Aorta (tissue), 5 donors: ENCODE measurements around the gene SLC25A33. TPM values are rescaled to one million over a fixed set of nuclear protein-coding genes. Genes with fewer than 3 reads are reported as not detected.
A peak's percentile ranks its signal among the peaks of the same experiment; 100 is the strongest.

Experiments
- ATAC-seq: fragments of 200-7000 bp; cut with Tn5 transposase; one replicate; pipeline ENCODE4 v1.9.1; 2022; ENCODE audit warnings: moderate library complexity; ENCODE audit not compliant: low FRiP score
- DNase-seq, 2 donors: peaks; one replicate each; pipeline ENCODE4 v3.0.0-alpha.2; 2020
- H3K27ac ChIP-seq, 2 donors: one replicate each; pipeline ENCODE4 v1.5.1; 2013; ENCODE audit warnings: low read length in 2 of 2, mild to moderate bottlenecking in 2 of 2, moderate library complexity in 2 of 2, control low read depth in 1 of 2, inconsistent platforms in 1 of 2, low read depth in 1 of 2
- H3K27me3 ChIP-seq, 2 donors: one replicate each; pipeline ENCODE4 v1.6.1; 2013; ENCODE audit warnings: control low read depth in 1 of 2, low read length in 1 of 2, mild to moderate bottlenecking in 1 of 2, moderate library complexity in 1 of 2; ENCODE audit not compliant: insufficient read depth in 2 of 2, control insufficient read depth in 1 of 2
- H3K36me3 ChIP-seq, 2 donors: one replicate each; pipeline ENCODE4 v1.6.1; 2013; ENCODE audit warnings: control low read depth in 1 of 2, low read length in 1 of 2, mild to moderate bottlenecking in 1 of 2; ENCODE audit not compliant: insufficient read depth in 2 of 2, control insufficient read depth in 1 of 2
- H3K4me1 ChIP-seq, 2 donors: one replicate each; pipeline ENCODE4 v1.6.1; 2013; ENCODE audit warnings: low read length in 2 of 2, control low read depth in 1 of 2, mild to moderate bottlenecking in 1 of 2, moderate library complexity in 1 of 2; ENCODE audit not compliant: insufficient read depth in 2 of 2, control insufficient read depth in 1 of 2
- H3K4me3 ChIP-seq, 2 donors: one replicate each; pipeline ENCODE4 v1.5.1; 2013; ENCODE audit warnings: low read length in 2 of 2, control low read depth in 1 of 2, mild to moderate bottlenecking in 1 of 2
- H3K9me3 ChIP-seq: one replicate; pipeline ENCODE4 v1.6.1; 2013; ENCODE audit warnings: mild to moderate bottlenecking, low read length; ENCODE audit not compliant: control insufficient read depth
- WGBS, 2 donors: extraction: QIAGEN DNeasy Blood & Tissue Kit; methylation state at CpG; one replicate each; pipeline ENCODE4 v1.1.7; 2013; 5-methylcytosine and 5-hydroxymethylcytosine counted together
- intact Hi-C, 2 donors: fragments of 100-400 bp; cut with DNase I; formaldehyde crosslinking; loops; one replicate each; pipeline versions ENCODE4 v1.14.2 to v1.15.0; 2022
- polyA plus RNA-seq, 2 donors: library from polyadenylated mRNA; stranded (reverse); fragments of 200-250 nt; gene quantifications; one replicate each; pipeline ENCODE4 v1.2.3, GENCODE V29; 2013
- total RNA-seq, 2 donors: library from RNA; stranded (reverse); fragmentation: NEBNext Ultra II Directional; extraction: Animal tissue kit (Norgen Biotek cat#: 25700); gene quantifications; one replicate each; pipeline ENCODE4 v1.2.1, GENCODE V29; 2021
- donor health status: healthy with polysubstance abuse.
- donor health status: Bipolar disorder and iron deficiency.
- donor health status: DM: no; HTN: no; CAD: no.
- donor health status: DM: no; HTN: no; CAD: no.
- donor health status: DM: yes; HTN: yes; CAD: no.

The SLC25A33 gene
- total and polyA plus RNA-seq, 4 donors = 1.5 to 3.0 (median 2.1) TPM

DNA sequence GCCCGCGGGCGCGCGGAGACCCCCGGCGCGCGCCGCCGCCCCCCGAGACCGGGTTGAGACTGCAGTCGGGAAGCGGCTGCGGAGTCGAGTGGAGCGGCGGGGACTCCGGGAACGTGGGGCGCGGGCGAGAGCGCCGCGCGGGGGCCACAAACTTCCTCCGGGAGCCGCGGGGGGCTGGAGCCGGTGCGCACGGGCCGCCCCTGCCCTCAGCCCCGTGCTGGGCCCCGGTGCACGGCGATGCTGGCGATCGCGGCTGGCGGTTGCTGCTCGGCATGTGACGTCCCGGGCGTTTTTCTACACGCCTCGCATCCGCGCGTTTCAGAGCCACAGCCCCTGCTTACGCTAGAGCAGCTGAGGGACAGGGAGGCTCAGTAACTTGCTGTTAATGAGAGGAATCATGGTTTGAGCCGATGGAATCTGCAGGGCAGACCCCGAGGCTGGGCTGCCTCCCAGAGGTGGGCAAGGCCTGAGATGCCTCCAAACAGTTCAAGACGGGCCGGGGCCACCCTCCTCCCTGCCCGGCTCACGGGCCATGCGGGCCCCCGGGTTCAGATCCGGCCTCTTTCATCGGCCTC lies 50.0 kb downstream of the SLC25A33 start:
- Histone ChIP-seq H3K27ac (no peak overlapping the region), H3K4me3 (peak overlapping the region; percentile 80 to 87), H3K27me3 (no peaks in the 10 kb centered on the region), H3K9me3 (no peaks in the 10 kb centered on the region), H3K36me3 (no peaks in the 10 kb centered on the region), H3K4me1 (no peaks in the 10 kb centered on the region)
- DNase-seq (peak; percentile 64 to 80), ATAC-seq (peak; percentile 4)
- intact Hi-C loops = loop anchor here in 1 of 2 donors (10.0 kb wide), 1 partner anchor 1106 kb away; no protein-coding TSS in a partner anchor
- 1% methylated on average over 57 to 63 of the region's 63 CpGs for WGBS, 2 donors

- Histone ChIP-seq H3K27ac (no peak overlapping the region), H3K4me3 (no peak overlapping the region), H3K36me3 (no peaks in the 10 kb centered on the region), H3K4me1 (no peaks in the 10 kb centered on the region), H3K9me3 (no peaks in the 10 kb centered on the region), H3K27me3 (no peaks in the 10 kb centered on the region)
- intact Hi-C loops = loop anchor here in 1 of 2 donors (10.0 kb wide), 1 partner anchor 1105 kb away; no protein-coding TSS in a partner anchor
- DNase-seq (peak in 1 of 2 donors; percentile 47), ATAC-seq (no peak)
- 33 to 37% methylated on average over 6 of the region's 6 CpGs for WGBS, 2 donors
Measured at GRCh38 chr1:9589719-9590157, 50.5 kb downstream of the SLC25A33 start.

GRCh38 chr1:9590201-9590600 lies 50.9 kb downstream of the SLC25A33 start:
- Histone ChIP-seq H3K4me3 (no peak overlapping the region), H3K4me1 (no peaks in the 10 kb centered on the region), H3K36me3 (no peaks in the 10 kb centered on the region), H3K27ac (no peak overlapping the region), H3K9me3 (no peaks in the 10 kb centered on the region), H3K27me3 (no peaks in the 10 kb centered on the region)
- DNase-seq (no peak), ATAC-seq (no peak)
- intact Hi-C loops = no loop called here
- 72 to 77% methylated on average over 7 of the region's 7 CpGs for WGBS, 2 donors

GRCh38 chr1:9590945-9591668 lies 51.8 kb downstream of the SLC25A33 start:
- intact Hi-C loops = no loop called here
- Histone ChIP-seq H3K36me3 (no peaks in the 10 kb centered on the region), H3K9me3 (no peaks in the 10 kb centered on the region), H3K4me3 (no peak overlapping the region), H3K4me1 (no peaks in the 10 kb centered on the region), H3K27ac (no peak overlapping the region), H3K27me3 (no peaks in the 10 kb centered on the region)
- DNase-seq (peak; percentile 50 to 73), ATAC-seq (no peak)
- WGBS, 2 donors = 89 to 94% methylated on average over 19 of the region's 19 CpGs

DNA sequence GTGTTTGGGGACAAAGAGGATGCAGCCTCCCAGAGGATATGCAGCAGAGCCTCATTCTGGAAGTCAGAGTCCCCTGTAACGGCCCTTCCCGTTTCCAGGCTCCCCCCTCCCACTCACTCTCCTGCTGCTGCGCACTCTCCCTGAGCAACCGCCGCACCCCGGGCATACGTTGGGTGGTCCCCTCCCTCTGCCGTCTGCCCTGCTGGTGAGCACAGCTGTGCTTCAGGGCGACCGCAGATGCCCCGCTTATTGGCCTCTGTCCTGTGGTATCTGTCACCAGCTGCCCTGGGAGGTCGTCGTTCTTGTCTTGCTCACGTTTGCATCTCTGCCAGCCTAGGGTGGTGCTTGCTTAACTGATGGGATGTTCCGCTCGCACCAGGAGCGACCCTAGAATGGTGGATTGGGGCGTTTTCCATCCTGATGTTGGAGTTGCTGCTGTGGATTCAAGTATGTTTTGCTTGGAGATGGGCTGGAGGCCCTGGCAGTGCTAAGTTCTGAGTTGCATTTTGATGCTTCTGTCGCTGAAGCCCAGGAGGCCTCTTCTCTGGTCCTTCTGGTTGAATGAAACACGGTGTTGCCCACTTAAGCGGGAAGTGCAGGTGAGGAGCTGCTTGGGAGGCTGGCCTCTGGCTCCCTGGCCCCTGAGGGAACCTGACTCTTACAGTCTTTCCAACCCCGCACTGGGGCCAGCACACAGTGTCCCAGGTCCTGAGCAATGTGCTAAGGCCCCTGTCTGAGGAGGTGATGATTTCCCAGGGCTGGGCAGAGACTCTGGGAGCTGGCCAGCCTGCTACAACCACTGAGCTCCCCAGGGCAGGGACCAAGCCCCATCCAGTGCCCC lies 52.6 kb downstream of the SLC25A33 start:
- no peaks in the 10 kb centered on the region for H3K9me3 ChIP-seq
- H3K27ac ChIP-seq = no peak overlapping the region
- 73 to 81% methylated on average over 22 of the region's 22 CpGs for WGBS, 2 donors
- intact Hi-C loops = no loop called here
- H3K36me3 ChIP-seq = no peaks in the 10 kb centered on the region
- DNase-seq = peak; percentile 51 to 70
- ATAC-seq = no peak
- H3K4me3 ChIP-seq = no peak overlapping the region
- no peaks in the 10 kb centered on the region for H3K4me1 ChIP-seq
- no peaks in the 10 kb centered on the region for H3K27me3 ChIP-seq

DNA sequence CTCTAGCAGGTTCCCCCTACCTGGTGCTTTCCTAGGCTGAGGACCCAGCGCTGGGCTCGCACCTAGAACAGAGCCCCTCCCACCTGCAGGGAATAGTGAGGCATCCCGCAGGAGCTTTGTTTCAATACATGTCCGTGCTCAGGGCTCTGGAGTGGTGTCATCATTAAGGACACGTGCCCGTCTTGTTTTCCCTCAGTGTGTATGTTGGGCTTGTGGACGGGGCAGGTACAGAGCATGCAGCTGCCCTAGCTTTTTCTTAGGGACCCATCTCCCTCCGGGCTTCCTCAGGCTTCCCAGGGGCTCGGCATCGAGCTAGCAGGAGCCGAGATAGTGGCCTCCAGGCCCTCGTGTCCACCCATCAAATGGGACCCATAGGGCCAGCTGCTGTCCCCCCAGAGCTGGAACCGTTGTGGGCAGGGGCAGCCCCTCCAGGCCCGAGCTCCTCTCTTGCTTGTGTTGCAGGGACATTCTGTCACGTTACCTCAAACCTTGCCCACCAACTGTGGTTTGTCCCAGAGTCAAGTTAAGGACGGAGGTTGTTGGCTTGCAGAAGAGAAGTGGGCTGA lies 53.3 kb downstream of the SLC25A33 start:
- H3K36me3 ChIP-seq = no peaks in the 10 kb centered on the region
- H3K4me3 ChIP-seq = no peak overlapping the region
- H3K9me3 ChIP-seq = no peaks in the 10 kb centered on the region
- WGBS, 2 donors = 85 to 91% methylated on average over 16 of the region's 16 CpGs
- H3K4me1 ChIP-seq = no peaks in the 10 kb centered on the region
- intact Hi-C loops = no loop called here
- no peaks in the 10 kb centered on the region for H3K27me3 ChIP-seq
- ATAC-seq (no peak), DNase-seq (peak in 1 of 2 donors; percentile 51)
- H3K27ac ChIP-seq = no peak overlapping the region

GRCh38 chr1:9593147-9593491 lies 53.9 kb downstream of the SLC25A33 start:
- no peak overlapping the region for H3K27ac ChIP-seq
- peak in 1 of 2 donors; percentile 69 for DNase-seq
- H3K36me3 ChIP-seq = no peaks in the 10 kb centered on the region
- H3K4me1 ChIP-seq = no peaks in the 10 kb centered on the region
- no peak overlapping the region for H3K4me3 ChIP-seq
- H3K9me3 ChIP-seq = no peaks in the 10 kb centered on the region
- intact Hi-C loops = no loop called here
- ATAC-seq = no peak
- no peaks in the 10 kb centered on the region for H3K27me3 ChIP-seq
- WGBS, 2 donors = 82 to 84% methylated on average over 9 of the region's 9 CpGs

- no peak overlapping the region for H3K27ac ChIP-seq
- no peaks in the 10 kb centered on the region for H3K27me3 ChIP-seq
- H3K9me3 ChIP-seq = no peaks in the 10 kb centered on the region
- no peaks in the 10 kb centered on the region for H3K4me1 ChIP-seq
- H3K4me3 ChIP-seq = no peak overlapping the region
- DNase-seq (peak; percentile 84 to 85), ATAC-seq (no peak)
- no peaks in the 10 kb centered on the region for H3K36me3 ChIP-seq
- WGBS, 2 donors = 84 to 86% methylated on average over 22 to 25 of the region's 25 CpGs
- intact Hi-C loops = no loop called here
Measured at GRCh38 chr1:9593492-9594465, 54.5 kb downstream of the SLC25A33 start.
